ENCODE measurements around the gene NANOG.
"Not testable (repeated sequence)": the region's sequence is repeated elsewhere in the genome, so short reads cannot be mapped to it uniquely, and the experiment has no call there.

DNA sequence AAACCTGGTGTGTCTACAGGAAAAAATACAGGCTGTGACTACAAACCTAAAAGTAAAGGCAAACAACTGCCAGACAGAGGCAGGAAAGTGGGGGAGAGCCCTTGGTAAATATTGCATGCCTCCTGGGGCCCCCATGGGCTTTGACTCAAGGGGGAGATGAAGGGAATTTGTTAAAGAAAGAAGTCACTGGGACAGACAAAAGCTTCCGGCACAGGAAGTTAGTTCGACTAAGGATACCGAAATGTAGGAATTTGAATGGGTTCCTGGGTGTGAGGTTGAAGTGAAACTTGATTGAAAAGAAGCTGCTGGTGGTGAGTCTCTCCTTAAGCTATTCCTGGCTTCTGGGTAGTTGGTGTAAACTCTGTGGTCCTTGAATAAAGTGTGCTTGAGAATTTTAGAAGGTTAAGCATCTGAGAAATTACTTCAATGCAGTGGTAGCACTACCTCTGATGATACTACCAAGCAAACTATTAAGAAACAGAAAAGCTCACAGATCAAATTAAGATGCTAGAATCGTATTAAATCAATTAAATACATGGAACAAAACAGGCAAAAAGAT, 9.6 kb downstream of the NANOG start:
- not testable (repeated sequence) for TF ChIP-seq ZNF274 (IDR thresholded peaks at IDR 0.05; ENCODE audit: low read depth, low read length); YY1 (IDR thresholded peaks at IDR 0.05; ENCODE audit: insufficient read depth, insufficient read length)

All from NT2/D1 (cell line).